NCI-H187 (cell line): ENCODE measurements around the gene HIKESHI.
"Not testable (repeated sequence)": the region's sequence is repeated elsewhere in the genome, so short reads cannot be mapped to it uniquely, and the experiment has no call there.

Experiments
- DNase-seq, 2 experiments: peaks; one replicate each; lab custom pipeline; 2025; lab: John Stamatoyannopoulos, UW

The HIKESHI gene

GRCh38 chr11:86294026-86294425 lies 8.0 kb upstream of the HIKESHI start:
- no peak for DNase-seq

GRCh38 chr11:86301742-86302091 lies 323 bp upstream of the HIKESHI start:
- no peak for DNase-seq

- no peak for DNase-seq
Observed at GRCh38 chr11:86303257-86303656, 1.2 kb downstream of the HIKESHI start.

GRCh38 chr11:86308710-86309109 lies 6.7 kb downstream of the HIKESHI start:
- DNase-seq: not testable (repeated sequence)

GRCh38 chr11:86313793-86314192 lies 11.8 kb downstream of the HIKESHI start:
- no peak for DNase-seq

- DNase-seq: no peak
Observed at GRCh38 chr11:86314636-86315035, 12.6 kb downstream of the HIKESHI start.

- no peak for DNase-seq
Observed at GRCh38 chr11:86335131-86335767, 33.2 kb downstream of the HIKESHI start.

- no peak for DNase-seq
Observed at GRCh38 chr11:86337227-86337626, 35.2 kb downstream of the HIKESHI start.

GRCh38 chr11:86341382-86341781 lies 39.3 kb downstream of the HIKESHI start:
- no peak for DNase-seq

GRCh38 chr11:86346513-86346912 lies 44.5 kb downstream of the HIKESHI start:
- DNase-seq: no peak

GRCh38 chr11:86355256-86355655 lies 53.2 kb downstream of the HIKESHI start:
- DNase-seq: no peak

- not testable (repeated sequence) for DNase-seq
Observed at GRCh38 chr11:86357412-86357811, 55.4 kb downstream of the HIKESHI start.

GRCh38 chr11:86358720-86359119 lies 56.7 kb downstream of the HIKESHI start:
- DNase-seq: no peak

- no peak for DNase-seq
Observed at GRCh38 chr11:86360775-86361395, 58.8 kb downstream of the HIKESHI start.

- no peak for DNase-seq
Observed at GRCh38 chr11:86363424-86363823, 61.4 kb downstream of the HIKESHI start.

GRCh38 chr11:86365546-86365945 lies 63.5 kb downstream of the HIKESHI start:
- DNase-seq: no peak

- no peak for DNase-seq
Observed at GRCh38 chr11:86369668-86370067, 67.6 kb downstream of the HIKESHI start.

- no peak for DNase-seq
Observed at GRCh38 chr11:86370171-86370570, 68.1 kb downstream of the HIKESHI start.

GRCh38 chr11:86370922-86371594 lies 69.0 kb downstream of the HIKESHI start:
- no peak for DNase-seq

GRCh38 chr11:86372041-86372440 lies 70.0 kb downstream of the HIKESHI start:
- DNase-seq: no peak

- no peak for DNase-seq
Observed at GRCh38 chr11:86372586-86372985, 70.5 kb downstream of the HIKESHI start.

GRCh38 chr11:86374069-86374468 lies 72.0 kb downstream of the HIKESHI start:
- no peak for DNase-seq

- DNase-seq: no peak
Observed at GRCh38 chr11:86374586-86374985, 72.5 kb downstream of the HIKESHI start, which contains the start of gene CCDC81. TSS of gene CCDC81 (plus strand) at chr11:86374887. CDS start at chr11:86375164, 277 bp downstream.
